HAP-1 (cell line): ENCODE measurements around the gene RFLNA.

ENCODE experiments used
- DNase-seq, 2 experiments: peaks; one replicate each; pipeline ENCODE4 v3.0.0-alpha.2; 2016 to 2020; ENCODE audit warnings: low spot score in 2 of 2
- H3K27me3 ChIP-seq: fragments of 250-450 bp; sonication (Bioruptor Pico); 2 replicates; pipeline ENCODE4 v1.5.1; 2020; ENCODE audit warnings: low read depth, mild to moderate bottlenecking, moderate library complexity
- H3K36me3 ChIP-seq: fragments of 250-450 bp; sonication (Bioruptor Pico); replicated peaks from 2 replicates; pipeline ENCODE4 v1.5.1; 2020; ENCODE audit warnings: mild to moderate bottlenecking
- H3K4me1 ChIP-seq: fragments of 250-450 bp; sonication (Bioruptor Pico); 2 replicates; pipeline ENCODE4 v1.5.1; 2020; ENCODE audit warnings: mild to moderate bottlenecking
- H3K4me3 ChIP-seq: fragments of 250-450 bp; sonication (Bioruptor Pico); 2 replicates; pipeline ENCODE4 v1.5.1; 2020; ENCODE audit warnings: mild to moderate bottlenecking, moderate library complexity
- H3K9me3 ChIP-seq: fragments of 250-450 bp; sonication (Bioruptor Pico); 2 replicates; pipeline ENCODE4 v1.5.1; 2020; ENCODE audit warnings: mild to moderate bottlenecking, moderate library complexity
- in situ Hi-C: fragments of 300-500 bp; cut with MboI; formaldehyde crosslinking; loops from 3 replicates; pipeline ENCODE4 v1.14.3; 2020; ENCODE audit warnings: low sequenced_read_pairs, inconsistent platforms, mixed read lengths

The RFLNA gene

DNA sequence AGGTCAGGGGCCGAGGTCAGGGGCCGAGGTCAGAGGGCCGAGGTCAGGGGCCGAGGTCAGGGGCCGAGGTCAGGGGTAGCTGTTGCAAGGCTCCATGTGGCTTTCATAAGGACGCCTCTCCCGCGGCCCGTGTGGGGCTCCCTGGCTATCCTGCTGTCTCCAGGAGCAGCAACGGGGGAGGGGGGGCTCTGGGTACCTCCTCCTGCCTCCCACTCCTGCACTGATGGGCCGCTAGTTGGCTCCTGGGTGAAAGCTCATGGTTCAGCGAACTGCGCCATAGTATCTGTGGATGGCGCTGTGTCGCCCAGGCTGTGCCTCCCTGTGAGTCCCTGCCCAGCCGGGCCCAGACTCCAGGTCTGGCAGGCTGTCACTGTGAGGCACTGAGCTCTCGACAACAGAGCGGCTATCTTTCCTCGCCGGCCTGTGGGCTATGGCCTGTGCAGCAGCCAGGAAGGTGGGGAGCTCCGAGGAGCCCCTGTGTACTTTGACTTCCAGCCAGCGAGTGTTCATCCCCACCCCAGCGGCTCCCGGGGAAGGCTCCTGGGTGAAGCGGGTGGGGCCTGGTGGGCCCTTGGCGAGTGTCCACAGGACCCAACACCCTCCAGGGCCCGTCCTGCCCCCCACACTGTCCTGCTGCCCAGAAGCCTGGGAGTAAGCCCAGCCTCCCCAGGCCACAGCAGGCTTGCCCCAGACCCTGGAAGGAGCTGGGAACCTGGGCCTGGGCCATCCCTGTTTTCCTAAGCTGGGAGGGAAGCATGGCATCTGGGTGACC is 8.1 kb downstream of the RFLNA start:
- H3K36me3 ChIP-seq = no peaks in the 10 kb centered on the region
- no peak overlapping the region for H3K4me3 ChIP-seq
- H3K4me1 ChIP-seq = no peaks in the 10 kb centered on the region
- in situ Hi-C loops = no loop called here
- H3K27me3 ChIP-seq = no peaks in the 10 kb centered on the region
- H3K9me3 ChIP-seq = no peaks in the 10 kb centered on the region
- no peak for DNase-seq

- H3K9me3 ChIP-seq = no peaks in the 10 kb centered on the region
- H3K4me1 ChIP-seq = no peaks in the 10 kb centered on the region
- no peaks in the 10 kb centered on the region for H3K27me3 ChIP-seq
- in situ Hi-C loops = no loop called here
- H3K36me3 ChIP-seq = no peaks in the 10 kb centered on the region
- DNase-seq = no peak
- no peak overlapping the region for H3K4me3 ChIP-seq
These were observed 8.9 kb downstream of the RFLNA start for GRCh38 chr12:124303579-124304313.

- in situ Hi-C loops = no loop called here
- DNase-seq = no peak
- Histone ChIP-seq H3K4me3 (no peak overlapping the region), H3K4me1 (no peaks in the 10 kb centered on the region), H3K36me3 (no peaks in the 10 kb centered on the region), H3K27me3 (no peaks in the 10 kb centered on the region), H3K9me3 (no peaks in the 10 kb centered on the region)
These were observed 9.5 kb downstream of the RFLNA start for GRCh38 chr12:124304314-124304790.

DNA sequence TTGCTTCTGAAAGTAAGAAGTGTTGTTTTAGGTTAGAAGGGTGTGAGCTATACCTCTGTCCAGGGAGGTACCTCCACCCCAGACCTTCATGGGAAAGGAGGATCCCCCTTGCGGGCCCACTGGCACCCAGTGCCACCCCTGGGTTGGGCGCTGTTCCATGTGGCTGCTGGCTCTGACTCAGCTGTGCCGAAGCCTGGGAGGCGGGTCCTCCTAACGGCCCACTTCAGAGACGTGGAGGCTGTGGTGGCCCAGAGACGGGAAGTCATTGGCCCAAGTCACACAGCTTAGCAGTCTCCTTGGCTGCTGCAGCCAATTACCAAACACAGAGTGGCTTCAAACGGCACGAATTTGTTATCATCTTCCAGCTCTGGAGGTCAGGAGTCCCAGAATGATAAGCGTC is 10.2 kb downstream of the RFLNA start:
- no peaks in the 10 kb centered on the region for H3K36me3 ChIP-seq
- in situ Hi-C loops = loop anchor here (5.0 kb wide), 1 partner anchor 263 kb away; no protein-coding TSS in a partner anchor

DNA sequence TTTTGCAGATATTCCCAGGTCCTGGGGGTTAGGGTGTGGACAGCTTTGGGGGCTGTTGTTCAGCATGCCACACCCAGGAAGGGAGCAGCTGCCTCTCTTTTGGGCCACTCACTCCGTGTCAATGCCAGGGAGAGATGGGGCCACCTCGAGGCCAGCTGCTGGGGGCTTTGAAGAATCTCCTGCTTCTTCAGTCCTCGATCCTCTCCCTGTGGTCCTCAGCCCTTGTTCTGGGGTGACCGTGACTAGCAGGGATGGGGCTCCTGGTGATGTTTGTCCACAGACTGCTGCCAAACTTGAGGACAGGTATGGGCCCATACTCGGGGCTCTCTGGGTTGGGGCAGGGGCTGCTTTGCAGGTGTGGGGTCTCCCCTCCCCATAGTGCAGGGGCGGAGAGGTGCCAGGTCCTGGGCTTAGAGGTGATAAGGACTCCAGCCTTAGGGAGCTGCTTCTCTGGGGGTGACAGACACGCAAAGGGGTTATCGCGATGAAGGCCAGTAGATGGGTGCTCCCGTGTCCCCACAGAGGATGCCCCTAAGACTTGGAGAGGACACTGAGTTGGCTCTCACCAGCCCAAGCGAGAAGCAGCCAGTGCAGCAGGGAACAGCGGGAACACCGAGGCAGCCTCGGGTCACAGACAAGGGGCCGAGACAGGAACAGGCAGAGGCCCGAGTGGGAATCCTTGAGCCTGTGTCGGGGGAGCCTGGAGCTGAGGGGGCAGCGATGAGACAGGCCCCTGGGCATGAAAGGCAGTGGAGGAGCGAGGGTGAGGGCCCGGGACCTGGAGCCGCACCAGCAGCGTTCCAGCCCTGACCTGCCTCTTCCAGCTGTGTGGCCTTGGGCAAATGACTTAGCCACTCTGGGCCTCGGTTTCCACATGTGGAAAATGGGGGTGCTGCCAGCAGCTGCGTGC is 11.1 kb downstream of the RFLNA start:
- no peak for DNase-seq
- H3K27me3 ChIP-seq = no peaks in the 10 kb centered on the region
- H3K4me3 ChIP-seq = no peak overlapping the region
- H3K9me3 ChIP-seq = no peaks in the 10 kb centered on the region
- no peaks in the 10 kb centered on the region for H3K4me1 ChIP-seq
- no peaks in the 10 kb centered on the region for H3K36me3 ChIP-seq
- in situ Hi-C loops = loop anchor here (5.0 kb wide), 1 partner anchor 264 kb away; no protein-coding TSS in a partner anchor

More for the DNA sequence above, 10.2 kb downstream of the RFLNA start:
- Histone ChIP-seq H3K27me3 (no peaks in the 10 kb centered on the region), H3K9me3 (no peaks in the 10 kb centered on the region), H3K4me3 (no peak overlapping the region), H3K4me1 (no peaks in the 10 kb centered on the region)
- no peak for DNase-seq

- no peaks in the 10 kb centered on the region for H3K4me1 ChIP-seq
- no peak for DNase-seq
- no peaks in the 10 kb centered on the region for H3K27me3 ChIP-seq
- in situ Hi-C loops = loop anchor here (5.0 kb wide), 1 partner anchor 265 kb away; no protein-coding TSS in a partner anchor
- no peaks in the 10 kb centered on the region for H3K36me3 ChIP-seq
- H3K9me3 ChIP-seq = no peaks in the 10 kb centered on the region
- H3K4me3 ChIP-seq = no peak overlapping the region
These were observed 12.0 kb downstream of the RFLNA start for GRCh38 chr12:124306686-124307555.

- no peaks in the 10 kb centered on the region for H3K36me3 ChIP-seq
- H3K4me3 ChIP-seq = no peak overlapping the region
- H3K4me1 ChIP-seq = no peaks in the 10 kb centered on the region
- H3K9me3 ChIP-seq = no peaks in the 10 kb centered on the region
- in situ Hi-C loops = loop anchor here (5.0 kb wide), 1 partner anchor 265 kb away; no protein-coding TSS in a partner anchor
- DNase-seq = no peak
- no peaks in the 10 kb centered on the region for H3K27me3 ChIP-seq
These were observed 12.6 kb downstream of the RFLNA start for GRCh38 chr12:124307556-124307825.

GRCh38 chr12:124308741-124309140 is 13.8 kb downstream of the RFLNA start:
- Histone ChIP-seq H3K36me3 (no peaks in the 10 kb centered on the region), H3K9me3 (no peaks in the 10 kb centered on the region), H3K4me3 (no peak overlapping the region), H3K4me1 (no peaks in the 10 kb centered on the region), H3K27me3 (no peaks in the 10 kb centered on the region)
- no peak for DNase-seq
- in situ Hi-C loops = loop anchor here (5.0 kb wide), 1 partner anchor 266 kb away; no protein-coding TSS in a partner anchor

DNA sequence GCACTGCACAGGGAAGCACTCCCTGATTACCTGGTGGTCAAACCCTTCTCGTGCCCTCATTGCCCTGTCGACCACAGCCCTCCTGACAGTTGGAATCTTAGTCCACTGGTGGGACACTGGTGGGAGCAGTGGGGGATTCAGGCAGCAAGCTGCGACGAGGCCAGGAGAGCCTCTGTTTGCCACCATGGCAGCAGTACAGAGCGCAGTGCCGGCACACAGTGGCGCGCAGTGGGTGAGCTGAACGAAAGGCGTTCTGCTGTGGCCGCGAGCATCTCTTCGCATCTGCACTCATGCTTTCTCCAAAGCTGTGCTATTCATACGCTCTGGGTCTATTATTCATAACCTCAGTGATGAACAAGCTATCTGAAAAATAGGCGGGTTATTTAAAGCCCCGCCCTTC is 14.3 kb downstream of the RFLNA start:
- H3K4me1 ChIP-seq = no peaks in the 10 kb centered on the region
- H3K4me3 ChIP-seq = no peak overlapping the region
- H3K36me3 ChIP-seq = no peaks in the 10 kb centered on the region
- no peaks in the 10 kb centered on the region for H3K27me3 ChIP-seq
- no peaks in the 10 kb centered on the region for H3K9me3 ChIP-seq
- in situ Hi-C loops = loop anchor here (5.0 kb wide), 1 partner anchor 267 kb away; no protein-coding TSS in a partner anchor
- DNase-seq = no peak

- Histone ChIP-seq H3K4me1 (no peaks in the 10 kb centered on the region), H3K36me3 (no peaks in the 10 kb centered on the region), H3K9me3 (no peaks in the 10 kb centered on the region), H3K4me3 (no peak overlapping the region), H3K27me3 (no peaks in the 10 kb centered on the region)
- in situ Hi-C loops = loop anchor here (5.0 kb wide), 1 partner anchor 267 kb away; no protein-coding TSS in a partner anchor
- no peak for DNase-seq
These were observed 14.9 kb downstream of the RFLNA start for GRCh38 chr12:124309744-124310143.

DNA sequence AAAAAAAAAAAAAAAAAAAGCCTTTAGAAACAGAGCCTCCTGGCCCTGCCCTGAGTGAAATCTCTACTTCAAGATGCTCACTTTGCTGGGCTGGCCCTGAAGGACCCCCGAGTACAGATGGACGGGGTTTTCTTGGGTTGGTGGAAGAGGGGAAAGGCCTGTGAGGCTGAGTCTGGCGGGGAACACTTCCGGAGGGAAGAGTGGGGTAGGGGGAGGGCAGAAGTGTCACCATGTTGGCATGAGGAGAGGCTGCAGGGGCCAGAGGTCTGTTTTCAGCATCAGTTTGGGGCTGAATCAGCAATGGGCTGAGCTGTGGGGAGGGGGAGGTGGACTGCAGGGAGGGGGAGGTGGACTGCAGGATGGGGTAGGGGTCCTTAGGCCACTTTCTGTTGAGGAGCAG is 15.3 kb downstream of the RFLNA start:
- in situ Hi-C loops = no loop called here

GRCh38 chr12:124310785-124311184 is 15.9 kb downstream of the RFLNA start:
- DNase-seq = no peak
- H3K4me3 ChIP-seq = no peak overlapping the region
- H3K36me3 ChIP-seq = no peaks in the 10 kb centered on the region
- H3K4me1 ChIP-seq = no peaks in the 10 kb centered on the region
- no peaks in the 10 kb centered on the region for H3K27me3 ChIP-seq
- no peaks in the 10 kb centered on the region for H3K9me3 ChIP-seq
- in situ Hi-C loops = no loop called here

More for the DNA sequence above, 15.3 kb downstream of the RFLNA start:
- Histone ChIP-seq H3K4me3 (no peak overlapping the region), H3K36me3 (no peaks in the 10 kb centered on the region), H3K9me3 (no peaks in the 10 kb centered on the region), H3K4me1 (no peaks in the 10 kb centered on the region), H3K27me3 (no peaks in the 10 kb centered on the region)
- DNase-seq = no peak
